H9 (cell line): ENCODE data around the gene CCNY. TPM values are rescaled to one million over a fixed set of nuclear protein-coding genes. Genes with fewer than 3 reads are reported as not detected.

Source experiments
- DNase-seq: peaks from one replicate; pipeline ENCODE4 v3.0.0-alpha.2; 2017
- H2AFZ ChIP-seq: one replicate; pipeline ENCODE4 v1.6.1; 2013; ENCODE audit warnings: mild to moderate bottlenecking, low read length, control low read depth, moderate library complexity
- H2AK5ac ChIP-seq: 2 replicates; pipeline ENCODE4 v1.6.1; 2013; ENCODE audit warnings: low read length, control low read depth, mixed read lengths; ENCODE audit not compliant: insufficient read length
- H2BK120ac ChIP-seq: one replicate; pipeline ENCODE4 v1.6.1; 2013; ENCODE audit warnings: low read depth, mild to moderate bottlenecking, low read length, control low read depth, inconsistent platforms; ENCODE audit not compliant: poor library complexity, severe bottlenecking
- H2BK12ac ChIP-seq: 2 replicates; pipeline ENCODE4 v1.6.1; 2013; ENCODE audit warnings: low read length, control low read depth, mixed read lengths, low read depth; ENCODE audit not compliant: insufficient read length
- H2BK15ac ChIP-seq: 2 replicates; pipeline ENCODE4 v1.6.1; 2013; ENCODE audit warnings: low read depth, low read length, control low read depth
- H2BK20ac ChIP-seq: one replicate; pipeline ENCODE4 v1.6.1; 2013; ENCODE audit warnings: low read depth, mild to moderate bottlenecking, low read length, control low read depth, inconsistent platforms; ENCODE audit not compliant: poor library complexity, severe bottlenecking
- H2BK5ac ChIP-seq: 2 replicates; pipeline ENCODE4 v1.6.1; 2013; ENCODE audit warnings: low read length, control low read depth, mixed read lengths; ENCODE audit not compliant: insufficient read length
- H3K14ac ChIP-seq: 2 replicates; pipeline ENCODE4 v1.6.1; 2013; ENCODE audit warnings: low read length, control low read depth; ENCODE audit not compliant: insufficient read depth
- H3K18ac ChIP-seq: 2 replicates; pipeline ENCODE4 v1.6.1; 2013; ENCODE audit warnings: low read depth, mild to moderate bottlenecking, mixed read lengths, low read length, control low read depth; ENCODE audit not compliant: insufficient read length
- H3K23ac ChIP-seq: 2 replicates; pipeline ENCODE4 v1.6.1; 2013; ENCODE audit warnings: low read length, control low read depth, mixed read lengths, low read depth; ENCODE audit not compliant: insufficient read length
- H3K23me2 ChIP-seq: 2 replicates; pipeline ENCODE4 v1.6.1; 2013; ENCODE audit warnings: low read depth, mild to moderate bottlenecking, mixed read lengths, low read length, control low read depth; ENCODE audit not compliant: insufficient read length, poor library complexity, severe bottlenecking
- H3K27ac ChIP-seq: 2 replicates; pipeline ENCODE4 v1.5.1; 2013; ENCODE audit warnings: low read length, control low read depth, mixed read lengths, low read depth; ENCODE audit not compliant: insufficient read length
- H3K27me3 ChIP-seq: 2 replicates; pipeline ENCODE4 v1.6.1; 2013; ENCODE audit warnings: low read length, control low read depth, inconsistent platforms; ENCODE audit not compliant: insufficient read depth
- H3K4ac ChIP-seq: 2 replicates; pipeline ENCODE4 v1.6.1; 2013; ENCODE audit warnings: low read depth, mild to moderate bottlenecking, control low read depth, inconsistent platforms, low read length, moderate library complexity
- H3K4me1 ChIP-seq: 2 replicates; pipeline ENCODE4 v1.6.1; 2013; ENCODE audit warnings: low read length, control low read depth, inconsistent platforms; ENCODE audit not compliant: insufficient read depth
- H3K4me2 ChIP-seq: 2 replicates; pipeline ENCODE4 v1.6.1; 2013; ENCODE audit warnings: low read length, control low read depth, mixed read lengths; ENCODE audit not compliant: insufficient read length, insufficient read depth
- H3K56ac ChIP-seq: 2 replicates; pipeline ENCODE4 v1.6.1; 2013; ENCODE audit warnings: low read depth, mild to moderate bottlenecking, mixed read lengths, low read length, control low read depth; ENCODE audit not compliant: insufficient read length
- H3K79me1 ChIP-seq: 2 replicates; pipeline ENCODE4 v1.6.1; 2013; ENCODE audit warnings: low read depth, mild to moderate bottlenecking, moderate library complexity, low read length, control low read depth, inconsistent platforms; ENCODE audit not compliant: insufficient read depth, poor library complexity, severe bottlenecking
- H3K79me2 ChIP-seq: 2 replicates; pipeline ENCODE4 v1.6.1; 2013; ENCODE audit warnings: low read length, control low read depth, inconsistent platforms; ENCODE audit not compliant: insufficient read depth
- H3K9ac ChIP-seq: 2 replicates; pipeline ENCODE4 v1.6.1; 2013; ENCODE audit warnings: low read length, control low read depth, mixed read lengths; ENCODE audit not compliant: insufficient read length; ENCODE audit errors: extremely low read depth
- H3K9me3 ChIP-seq: one replicate; pipeline ENCODE4 v1.6.1; 2013; ENCODE audit warnings: low read depth, low read length, inconsistent platforms; ENCODE audit not compliant: control insufficient read depth
- H3T11ph ChIP-seq: one replicate; pipeline ENCODE4 v1.6.1; 2013; ENCODE audit warnings: mild to moderate bottlenecking, low read length, control low read depth, inconsistent platforms
- H4K20me1 ChIP-seq: one replicate; pipeline ENCODE4 v1.6.1; 2013; ENCODE audit not compliant: control insufficient read depth, insufficient read length, insufficient read depth
- H4K5ac ChIP-seq: 2 replicates; pipeline ENCODE4 v1.6.1; 2013; ENCODE audit warnings: low read depth, mild to moderate bottlenecking, mixed read lengths, low read length, control low read depth; ENCODE audit not compliant: insufficient read length
- H4K8ac ChIP-seq: replicated peaks from 2 replicates; pipeline ENCODE4 v1.6.1; 2013; ENCODE audit warnings: low read length, control low read depth, mixed read lengths, low read depth; ENCODE audit not compliant: insufficient read length
- H4K91ac ChIP-seq: 2 replicates; pipeline ENCODE4 v1.6.1; 2013; ENCODE audit warnings: low read depth, mild to moderate bottlenecking, moderate library complexity, mixed read lengths, low read length, control low read depth; ENCODE audit not compliant: insufficient read length
- H3K27ac Mint-ChIP-seq, 3 experiments: 2 replicates in 2 of 3; 3 replicates in 1 of 3; pipeline ENCODE4 v1.8.0; 2020 to 2021; ENCODE audit warnings: mixed read lengths in 3 of 3, mild to moderate bottlenecking in 1 of 3, moderate library complexity in 1 of 3
- H3K27me3 Mint-ChIP-seq: 2 replicates; pipeline ENCODE4 v1.8.0; 2021; ENCODE audit warnings: low read depth, mild to moderate bottlenecking, moderate library complexity, mixed read lengths
- H3K36me3 Mint-ChIP-seq, 3 experiments: 2 replicates in 2 of 3; 3 replicates in 1 of 3; pipeline ENCODE4 v1.8.0; 2020 to 2021; ENCODE audit warnings: low read depth in 3 of 3, mixed read lengths in 3 of 3; ENCODE audit not compliant: insufficient read depth in 1 of 3
- H3K4me1 Mint-ChIP-seq, 2 experiments: 2 replicates each; pipeline ENCODE4 v1.8.0; 2020; ENCODE audit warnings: mixed read lengths in 2 of 2
- H3K4me3 Mint-ChIP-seq, 2 experiments: 2 replicates in 1 of 2; 3 replicates in 1 of 2; pipeline ENCODE4 v1.8.0; 2020 to 2021; ENCODE audit warnings: mild to moderate bottlenecking in 2 of 2, mixed read lengths in 2 of 2, moderate library complexity in 1 of 2
- H3K9me3 Mint-ChIP-seq, 2 experiments: 2 replicates in 1 of 2; 3 replicates in 1 of 2; pipeline ENCODE4 v1.8.0; 2020; ENCODE audit warnings: mild to moderate bottlenecking in 2 of 2, mixed read lengths in 2 of 2, moderate library complexity in 1 of 2
- WGBS: extraction: QIAGEN DNeasy Blood & Tissue Kit; methylation state at CpG from one replicate; pipeline ENCODE4 v1.1.7; 2013; ENCODE audit warnings: missing lambda C conversion rate, low lambda C conversion rate, mixed read lengths; ENCODE audit not compliant: insufficient read length; ENCODE audit errors: extremely low coverage; 5-methylcytosine and 5-hydroxymethylcytosine counted together
- total RNA-seq: library from RNA; stranded (reverse); gene quantifications from 2 replicates; pipeline ENCODE4 v1.2.1, GENCODE V29; 2021
- TF ChIP-seq, protein P1 (sequence below): fragments of 200-600 bp; sonication (generic); conservative IDR thresholded peaks from 3 replicates; pipeline ENCODE4 v1.8.0; 2021; ENCODE audit warnings: antibody characterized with exemption, mild to moderate bottlenecking

The CCNY gene
- total RNA-seq, 1 experiment from 2014 or later = 62.1 TPM

DNA sequence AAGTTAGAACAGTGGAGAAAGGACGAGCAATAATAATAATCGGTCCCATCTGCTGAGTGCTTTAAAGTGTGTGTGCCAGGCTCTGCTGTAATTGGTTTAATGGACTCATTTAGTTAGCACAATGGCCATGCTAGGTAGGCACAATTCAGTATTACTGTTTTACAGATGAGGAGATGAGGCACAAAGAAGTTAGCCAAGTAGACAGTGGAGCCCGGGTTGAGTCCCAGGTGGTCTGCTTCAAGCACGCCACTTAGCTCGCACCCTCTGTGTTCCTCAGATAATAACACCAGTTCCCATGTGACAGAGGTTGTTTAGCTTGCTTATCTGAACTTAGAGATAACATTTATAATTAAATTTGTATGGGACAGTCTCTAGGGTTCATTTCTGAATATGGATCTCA is 167.3 kb downstream of the CCNY start:
- Histone ChIP-seq H3K9me3 (no peaks in the 10 kb centered on the region), H3K27ac (no peak overlapping the region), H3K79me2 (no peaks in the 10 kb centered on the region), H4K20me1 (no peaks in the 10 kb centered on the region), H2AK5ac (no peak overlapping the region), H3T11ph (no peak overlapping the region), H2BK15ac (no peak overlapping the region), H3K4me1 (peaks cover 4% of the 10 kb centered on the region; the same call in 1 of the 2 replicates), H2BK20ac (no peak overlapping the region), H3K4ac (no peak overlapping the region), H4K5ac (no peak overlapping the region), H3K56ac (no peak overlapping the region), H3K14ac (no peak overlapping the region), H3K23ac (no peak overlapping the region), H2AFZ (no peak overlapping the region), H3K27me3 (no peaks in the 10 kb centered on the region), H3K23me2 (no peaks in the 10 kb centered on the region), H4K8ac (no peak overlapping the region), H3K79me1 (peaks cover 2% of the 10 kb centered on the region), H3K18ac (no peak overlapping the region), H3K4me2 (no peak overlapping the region), H3K9ac (no peak overlapping the region), H4K91ac (no peak overlapping the region), H2BK5ac (no peak overlapping the region), H2BK120ac (no peak overlapping the region), H2BK12ac (no peak overlapping the region)
- Mint-ChIP-seq H3K27ac (no peak overlapping the region), H3K4me1 (peaks cover 22 to 24% of the 10 kb centered on the region in 2 experiments), H3K4me3 (no peak overlapping the region), H3K9me3 (no peaks in the 10 kb centered on the region), H3K36me3 (0 out of 7 replicates have a peak, but pooled peaks cover 0 to 2% (median 0%) of the 10 kb centered on the region in 3 experiments), H3K27me3 (no peaks in the 10 kb centered on the region)
- WGBS = no CpG with 5 or more reads among the region's 5 CpGs
- no peak for DNase-seq
- TF ChIP-seq, protein P1, sequence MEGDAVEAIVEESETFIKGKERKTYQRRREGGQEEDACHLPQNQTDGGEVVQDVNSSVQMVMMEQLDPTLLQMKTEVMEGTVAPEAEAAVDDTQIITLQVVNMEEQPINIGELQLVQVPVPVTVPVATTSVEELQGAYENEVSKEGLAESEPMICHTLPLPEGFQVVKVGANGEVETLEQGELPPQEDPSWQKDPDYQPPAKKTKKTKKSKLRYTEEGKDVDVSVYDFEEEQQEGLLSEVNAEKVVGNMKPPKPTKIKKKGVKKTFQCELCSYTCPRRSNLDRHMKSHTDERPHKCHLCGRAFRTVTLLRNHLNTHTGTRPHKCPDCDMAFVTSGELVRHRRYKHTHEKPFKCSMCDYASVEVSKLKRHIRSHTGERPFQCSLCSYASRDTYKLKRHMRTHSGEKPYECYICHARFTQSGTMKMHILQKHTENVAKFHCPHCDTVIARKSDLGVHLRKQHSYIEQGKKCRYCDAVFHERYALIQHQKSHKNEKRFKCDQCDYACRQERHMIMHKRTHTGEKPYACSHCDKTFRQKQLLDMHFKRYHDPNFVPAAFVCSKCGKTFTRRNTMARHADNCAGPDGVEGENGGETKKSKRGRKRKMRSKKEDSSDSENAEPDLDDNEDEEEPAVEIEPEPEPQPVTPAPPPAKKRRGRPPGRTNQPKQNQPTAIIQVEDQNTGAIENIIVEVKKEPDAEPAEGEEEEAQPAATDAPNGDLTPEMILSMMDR = no peak
